Dermis blood vessel endothelial cell (primary cell): ENCODE measurements around the gene ZNF620. TPM values are rescaled to one million over a fixed set of nuclear protein-coding genes. Genes with fewer than 3 reads are reported as not detected.
"Not testable (repeated sequence)": the region's sequence is repeated elsewhere in the genome, so short reads cannot be mapped to it uniquely, and the experiment has no call there.

ENCODE experiments used
- DNase-seq: peaks from one replicate; pipeline ENCODE4 v3.0.0; 2010
- total RNA-seq: library from RNA; depleted of rRNA; stranded (reverse); fragments of >200 nt; gene quantifications from 2 replicates; pipeline ENCODE4 v1.2.3, GENCODE V29; 2014

ZNF620 gene
- 7.4 and 9.7 TPM in 2 replicates for total RNA-seq

GRCh38 chr3:40505599-40506462 is at the start of gene ZNF620:
TSS of gene ZNF620 (plus strand) at chr3:40506039. CDS start at chr3:40506353, 314 bp downstream.
- DNase-seq = peak; percentile 90

- no peak for DNase-seq
Measured at GRCh38 chr3:40456279-40456939, 49.4 kb upstream of the ZNF620 start.

- peak; percentile 98 for DNase-seq
Measured at GRCh38 chr3:40456940-40457823, 48.7 kb upstream of the ZNF620 start, which contains the start of gene RPL14. TSS of gene RPL14 (plus strand) at chr3:40457339. CDS start at chr3:40457472, 133 bp downstream.

GRCh38 chr3:40458473-40458872 is 47.4 kb upstream of the ZNF620 start:
- DNase-seq = no peak

- DNase-seq = not testable (repeated sequence)
Measured at GRCh38 chr3:40460481-40460880, 45.4 kb upstream of the ZNF620 start.

GRCh38 chr3:40461161-40461560 is 44.7 kb upstream of the ZNF620 start:
- DNase-seq = no peak

- DNase-seq = not testable (repeated sequence)
Measured at GRCh38 chr3:40462838-40463237, 43.0 kb upstream of the ZNF620 start.

- DNase-seq = no peak
Measured at GRCh38 chr3:40463579-40463978, 42.3 kb upstream of the ZNF620 start.

- DNase-seq = no peak
Measured at GRCh38 chr3:40464339-40465110, 41.3 kb upstream of the ZNF620 start.

- DNase-seq = no peak
Measured at GRCh38 chr3:40465111-40465407, 40.8 kb upstream of the ZNF620 start.

GRCh38 chr3:40465456-40465855 is 40.4 kb upstream of the ZNF620 start:
- DNase-seq = no peak

GRCh38 chr3:40468018-40468417 is 37.8 kb upstream of the ZNF620 start:
- DNase-seq = no peak

- DNase-seq = no peak
Measured at GRCh38 chr3:40470701-40471100, 35.1 kb upstream of the ZNF620 start.

- DNase-seq = peak; percentile 83
Measured at GRCh38 chr3:40476478-40477470, 29.1 kb upstream of the ZNF620 start, which contains the start of gene ZNF619. TSS of gene ZNF619 (plus strand) at chr3:40477122. CDS start at chr3:40477980, 858 bp downstream.

- peak; percentile 8 for DNase-seq
Measured at GRCh38 chr3:40477666-40478065, 28.2 kb upstream of the ZNF620 start.

- no peak for DNase-seq
Measured at GRCh38 chr3:40487172-40487571, 18.7 kb upstream of the ZNF620 start.

GRCh38 chr3:40490916-40491315 is 14.9 kb upstream of the ZNF620 start:
- no peak for DNase-seq

GRCh38 chr3:40494698-40495097 is 11.1 kb upstream of the ZNF620 start:
- DNase-seq = no peak

- no peak for DNase-seq
Measured at GRCh38 chr3:40497288-40497687, 8.6 kb upstream of the ZNF620 start.

- DNase-seq = no peak
Measured at GRCh38 chr3:40499952-40500351, 5.9 kb upstream of the ZNF620 start.

- DNase-seq = no peak
Measured at GRCh38 chr3:40502034-40502433, 3.8 kb upstream of the ZNF620 start.
